H1 (cell line): Measurements from ENCODE around the gene RECK. TPM values are rescaled to one million over a fixed set of nuclear protein-coding genes. Genes with fewer than 3 reads are reported as not detected.

Source experiments
- CTCF ChIA-PET: fragments of 300-600 bp; sonication (Branson Sonifier 250); formaldehyde crosslinking; loops from one replicate; lab custom pipeline; 2021; ENCODE audit not compliant: partially characterized antibody; lab: Charles Lee
- POLR2A ChIA-PET: fragments of 300-600 bp; sonication (Branson Sonifier 250); formaldehyde crosslinking; loops from one replicate; lab custom pipeline; 2021; ENCODE audit warnings: inconsistent platforms; ENCODE audit not compliant: partially characterized antibody; lab: Charles Lee
- DNase-seq, 2 experiments: peaks; one replicate each; pipeline versions ENCODE4 v3.0.0 to v3.0.0-alpha.2; 2010 to 2022; ENCODE audit warnings: low spot score in 2 of 2, low read depth in 1 of 2, mixed read lengths in 1 of 2
- FAIRE-seq: peaks from 2 replicates; lab custom pipeline; 2011; peaks lifted over from hg19 to GRCh38; lab: Jason Lieb, UNC
- H2AFZ ChIP-seq: 2 replicates; pipeline ENCODE4 v1.8.1; 2012; ENCODE audit warnings: low read length, inconsistent platforms
- H2AK5ac ChIP-seq: 2 replicates; pipeline ENCODE4 v1.6.1; 2013; ENCODE audit warnings: low read depth, low read length
- H2BK120ac ChIP-seq: replicated peaks from 2 replicates; pipeline ENCODE3; 2013; ENCODE audit warnings: low read depth, low read length, inconsistent platforms
- H2BK12ac ChIP-seq: 2 replicates; pipeline ENCODE4 v1.6.1; 2013; ENCODE audit warnings: low read depth, low read length
- H2BK15ac ChIP-seq: 2 replicates; pipeline ENCODE4 v1.6.1; 2013; ENCODE audit warnings: low read length
- H2BK20ac ChIP-seq: 2 replicates; pipeline ENCODE4 v1.6.1; 2013; ENCODE audit warnings: low read length
- H2BK5ac ChIP-seq: 2 replicates; pipeline ENCODE4 v1.6.1; 2013; ENCODE audit warnings: low read depth, low read length
- H3K14ac ChIP-seq: 2 replicates; pipeline ENCODE4 v1.6.1; 2013; ENCODE audit warnings: inconsistent platforms; ENCODE audit not compliant: insufficient read length
- H3K18ac ChIP-seq: 2 replicates; pipeline ENCODE4 v1.6.1; 2013; ENCODE audit warnings: low read length; ENCODE audit errors: extremely low read depth
- H3K23ac ChIP-seq: 2 replicates; pipeline ENCODE4 v1.6.1; 2013; ENCODE audit warnings: inconsistent platforms; ENCODE audit not compliant: insufficient read length
- H3K23me2 ChIP-seq: 2 replicates; pipeline ENCODE4 v1.6.1; 2013; ENCODE audit warnings: low read depth, low read length
- H3K27ac ChIP-seq: 2 replicates; pipeline ENCODE4 v1.6.1; 2011; ENCODE audit warnings: low read depth, low read length, inconsistent platforms
- H3K27me3 ChIP-seq, 4 experiments: replicated peaks in 1 of 4; 1 replicate in 1 of 4; 2 replicates in 3 of 4; pipeline versions ENCODE4 v1.6.1 to v1.8.1; 2011 to 2013; ENCODE audit warnings: low read length in 3 of 4, mild to moderate bottlenecking in 3 of 4, inconsistent platforms in 2 of 4, mixed read lengths in 2 of 4, moderate library complexity in 1 of 4; ENCODE audit not compliant: control insufficient read depth in 3 of 4, insufficient read depth in 3 of 4; ENCODE audit errors: extremely low read depth in 1 of 4
- H3K36me3 ChIP-seq, 4 experiments: 2 replicates each; pipeline versions ENCODE4 v1.6.1 to v1.8.1; 2011 to 2013; ENCODE audit warnings: mild to moderate bottlenecking in 4 of 4, low read length in 3 of 4, moderate library complexity in 2 of 4, control low read depth in 1 of 4, inconsistent platforms in 1 of 4; ENCODE audit not compliant: insufficient read depth in 4 of 4, control insufficient read depth in 2 of 4
- H3K4ac ChIP-seq: replicated peaks from 2 replicates; pipeline ENCODE3; 2013; ENCODE audit warnings: low read length, low read depth, mixed read lengths, inconsistent platforms; ENCODE audit not compliant: insufficient read length
- H3K4me1 ChIP-seq, 4 experiments: replicated peaks in 1 of 4; 1 replicate in 1 of 4; 2 replicates in 3 of 4; pipeline versions ENCODE4 v1.6.1 to v1.8.1; 2011 to 2013; ENCODE audit warnings: low read length in 3 of 4, inconsistent platforms in 2 of 4, mixed read lengths in 1 of 4; ENCODE audit not compliant: insufficient read depth in 4 of 4, control insufficient read depth in 3 of 4
- H3K4me2 ChIP-seq, 2 experiments: 2 replicates each; pipeline versions ENCODE4 v1.6.1 to v1.8.1; 2011 to 2013; ENCODE audit warnings: low read depth in 2 of 2, low read length in 2 of 2, control low read depth in 1 of 2, inconsistent platforms in 1 of 2, mild to moderate bottlenecking in 1 of 2; ENCODE audit not compliant: insufficient read depth in 1 of 2
- H3K4me3 ChIP-seq, 4 experiments: fragments of 200-600, 300-600 bp in 1 of 4; sonication (generic), shearing (Covaris generic), sonication (Bioruptor Twin) in 1 of 4; 2 replicates each; pipeline versions ENCODE4 v1.5.1 to v1.8.1; 2011 to 2016; ENCODE audit warnings: low read length in 4 of 4, low read depth in 3 of 4, control low read depth in 2 of 4, inconsistent platforms in 2 of 4, mild to moderate bottlenecking in 2 of 4, mixed read lengths in 1 of 4, moderate library complexity in 1 of 4; ENCODE audit not compliant: insufficient read depth in 2 of 4; ENCODE audit errors: extremely low read depth in 1 of 4
- H3K56ac ChIP-seq: replicated peaks from 2 replicates; pipeline ENCODE3; 2013; ENCODE audit warnings: low read depth, mild to moderate bottlenecking, mixed read lengths, low read length, inconsistent platforms; ENCODE audit not compliant: insufficient read length
- H3K79me1 ChIP-seq: 2 replicates; pipeline ENCODE4 v1.6.1; 2013; ENCODE audit warnings: low read depth, low read length, control low read depth
- H3K79me2 ChIP-seq, 2 experiments: 2 replicates each; pipeline versions ENCODE4 v1.6.1 to v1.8.1; 2012 to 2013; ENCODE audit warnings: low read length in 2 of 2, mild to moderate bottlenecking in 2 of 2, inconsistent platforms in 1 of 2; ENCODE audit not compliant: insufficient read depth in 2 of 2, control insufficient read depth in 1 of 2
- H3K9ac ChIP-seq, 4 experiments: replicated peaks in 1 of 4; 1 replicate in 1 of 4; 2 replicates in 3 of 4; pipeline versions ENCODE4 v1.6.1 to v1.8.1; 2011 to 2013; ENCODE audit warnings: low read depth in 3 of 4, low read length in 3 of 4, control low read depth in 2 of 4, mild to moderate bottlenecking in 2 of 4, moderate library complexity in 2 of 4, inconsistent platforms in 1 of 4; ENCODE audit errors: extremely low read depth in 1 of 4
- H3K9me3 ChIP-seq, 2 experiments: 2 replicates each; pipeline versions ENCODE4 v1.6.1 to v1.8.1; 2012 to 2013; ENCODE audit warnings: mild to moderate bottlenecking in 2 of 2, moderate library complexity in 2 of 2, control low read depth in 1 of 2, inconsistent platforms in 1 of 2, low read depth in 1 of 2, low read length in 1 of 2, mixed read lengths in 1 of 2; ENCODE audit not compliant: insufficient read depth in 2 of 2
- H4K20me1 ChIP-seq, 2 experiments: replicated peaks in 1 of 2; 2 replicates each; pipeline versions ENCODE3 to v1.8.1; 2011 to 2013; ENCODE audit warnings: inconsistent platforms in 2 of 2, low read length in 2 of 2, mild to moderate bottlenecking in 1 of 2; ENCODE audit not compliant: insufficient read depth in 2 of 2, control insufficient read depth in 1 of 2
- H4K5ac ChIP-seq: 2 replicates; pipeline ENCODE4 v1.6.1; 2013; ENCODE audit warnings: low read length, low read depth, mixed read lengths, inconsistent platforms; ENCODE audit not compliant: insufficient read length
- H4K8ac ChIP-seq: 2 replicates; pipeline ENCODE4 v1.8.0; 2013; ENCODE audit warnings: mild to moderate bottlenecking, moderate library complexity, low read length, inconsistent platforms; ENCODE audit not compliant: insufficient read depth; ENCODE audit errors: extremely low read depth
- H4K91ac ChIP-seq: replicated peaks from 2 replicates; pipeline ENCODE3; 2013; ENCODE audit warnings: low read length, mixed read lengths, inconsistent platforms; ENCODE audit not compliant: insufficient read length
- EP300 ChIP-seq, 2 experiments: IDR thresholded peaks; 1 replicate in 1 of 2; 2 replicates in 1 of 2; pipeline ENCODE4 v1.6.1; 2011 to 2012; ENCODE audit warnings: low read depth in 2 of 2, low read length in 2 of 2, mild to moderate bottlenecking in 2 of 2, borderline replicate concordance in 1 of 2, inconsistent platforms in 1 of 2, moderate library complexity in 1 of 2
- GTF2F1 ChIP-seq: IDR thresholded peaks from 2 replicates; pipeline ENCODE4 v1.6.1; 2012; ENCODE audit warnings: low read depth, low read length, improper control_type of control experiment, borderline replicate concordance
- HDAC6 ChIP-seq: IDR thresholded peaks from one replicate; pipeline ENCODE4 v1.7.1; 2012; ENCODE audit warnings: low read depth, mild to moderate bottlenecking, inconsistent platforms, low read length, moderate library complexity
- JUND ChIP-seq: IDR thresholded peaks from 2 replicates; pipeline ENCODE4 v1.6.1; 2011; ENCODE audit warnings: mild to moderate bottlenecking, improper control_type of control experiment, low read length
- NRF1 ChIP-seq: IDR thresholded peaks from 2 replicates; pipeline ENCODE4 v1.6.1; 2011; ENCODE audit warnings: mild to moderate bottlenecking, low read depth, low read length, improper control_type of control experiment
- POLR2AphosphoS5 ChIP-seq: IDR thresholded peaks from 2 replicates; pipeline ENCODE4 v1.6.1; 2011; ENCODE audit warnings: low read depth, low read length
- SIRT6 ChIP-seq: IDR thresholded peaks from one replicate; pipeline ENCODE4 v1.7.1; 2012; ENCODE audit warnings: low read length, inconsistent platforms
- SP2 ChIP-seq: IDR thresholded peaks from 2 replicates; pipeline ENCODE4 v1.6.1; 2012; ENCODE audit warnings: mild to moderate bottlenecking, low read length, inconsistent platforms
- SRF ChIP-seq: IDR thresholded peaks from 2 replicates; pipeline ENCODE4 v1.6.1; 2011; ENCODE audit warnings: mild to moderate bottlenecking, low read depth, low read length, moderate library complexity
- TAF7 ChIP-seq: optimal IDR thresholded peaks from 2 replicates; pipeline ENCODE3; 2011; ENCODE audit warnings: low read depth, mild to moderate bottlenecking, inconsistent platforms, low read length, moderate library complexity, borderline replicate concordance
- TBP ChIP-seq: IDR thresholded peaks from 2 replicates; pipeline ENCODE4 v1.6.1; 2011; ENCODE audit warnings: low read depth, low read length, improper control_type of control experiment
- TEAD4 ChIP-seq: IDR thresholded peaks from 2 replicates; pipeline ENCODE4 v1.6.1; 2012; ENCODE audit warnings: low read depth, low read length, inconsistent platforms, mixed read lengths
- USF2 ChIP-seq: IDR thresholded peaks from 2 replicates; pipeline ENCODE4 v1.6.1; 2011; ENCODE audit warnings: low read length, improper control_type of control experiment
- WGBS, 2 experiments: shearing (Covaris generic) in 1 of 2; methylation state at CpG; one replicate each; pipeline versions ENCODE4 v1.1.6 to v1.1.7; 2013 to 2015; ENCODE audit warnings: low lambda C conversion rate in 2 of 2, mixed read lengths in 2 of 2, inconsistent platforms in 1 of 2, low coverage in 1 of 2, missing lambda C conversion rate in 1 of 2; ENCODE audit not compliant: insufficient replicate concordance in 2 of 2, insufficient coverage in 1 of 2, insufficient read length in 1 of 2; ENCODE audit errors: extremely low coverage in 1 of 2, missing lambda C conversion rate in 1 of 2; 5-methylcytosine and 5-hydroxymethylcytosine counted together
- polyA plus RNA-seq, 7 experiments: library from polyadenylated mRNA; depleted of rRNA in 3 of 7; stranded (reverse) in 5 of 7; unstranded in 2 of 7; fragments of >200 nt in 5 of 7; fragments of 200-250 nt in 2 of 7; gene quantifications; 1 replicate in 5 of 7; 2 replicates in 1 of 7; 4 replicates in 1 of 7; pipeline versions ENCODE4 v1.2.1 to v1.2.3, GENCODE V29; 2011 to 2013; ENCODE audit warnings: missing spikeins in 2 of 7, mixed read lengths in 2 of 7
- total RNA-seq: library from RNA; stranded (reverse); fragmentation: NEBNext Ultra II Directional; extraction: Animal tissue kit (Norgen Biotek cat#: 25700); gene quantifications from 2 replicates; pipeline ENCODE4 v1.2.1, GENCODE V29; 2021
- TF ChIP-seq, protein P1 (sequence below): IDR thresholded peaks from 2 replicates; pipeline ENCODE4 v1.6.1; 2012; ENCODE audit warnings: inconsistent platforms

Gene RECK
- total and polyA plus RNA-seq, 2 of the 8 experiments (the other 6 are each of a cell fraction or from before 2014, with no cell fraction given) = 5.4 to 9.8 TPM

DNA sequence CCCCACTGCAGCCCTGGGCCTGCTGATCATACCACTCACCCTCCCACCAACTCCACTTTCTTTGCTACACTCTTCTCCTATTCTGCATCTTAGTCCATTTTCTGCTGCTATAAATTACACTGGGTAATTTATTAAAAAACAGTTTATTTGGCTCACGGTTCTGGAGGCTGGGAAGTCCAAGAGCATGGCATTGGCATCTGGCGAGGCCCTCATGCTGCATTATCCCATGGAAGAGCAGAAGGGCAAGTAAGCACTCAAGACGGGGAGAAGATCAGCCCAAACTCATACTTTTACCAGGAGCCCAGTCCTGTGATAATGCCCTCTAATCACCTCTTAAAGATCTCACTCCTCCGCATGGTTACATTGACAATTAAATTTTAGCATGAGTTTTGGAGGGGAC lies 109.3 kb downstream of the RECK start:
- no peak overlapping the region for H2BK12ac ChIP-seq
- H4K8ac ChIP-seq = no peak overlapping the region
- H3K9ac ChIP-seq = no peak overlapping the region
- no peaks in the 10 kb centered on the region for H3K27me3 ChIP-seq
- no peak overlapping the region for H3K4me2 ChIP-seq
- DNase-seq (no peak), FAIRE-seq (no peak)
- ChIA-PET CTCF (interaction anchor here (5.3 kb wide), 1 partner anchor 19 kb away, joined by 48 read pairs; no protein-coding TSS in a partner anchor), POLR2A (interaction anchor here (0.8 kb wide), 1 partner anchor 44 kb away, joined by 3 read pairs; no protein-coding TSS in a partner anchor)
- H3K9me3 ChIP-seq = peaks cover 0 to 7% of the 10 kb centered on the region in 2 experiments; a peak in 2 of 4 replicates
- H3K56ac ChIP-seq = no peak overlapping the region
- H3K79me2 ChIP-seq = no peaks in the 10 kb centered on the region
- H3K23ac ChIP-seq = no peak overlapping the region
- peaks cover 0 to 4% (median 0%) of the 10 kb centered on the region in 4 experiments; a peak in 1 of 7 replicates for H3K4me1 ChIP-seq
- no peak overlapping the region for H2BK15ac ChIP-seq
- H3K79me1 ChIP-seq = no peaks in the 10 kb centered on the region
- WGBS, 2 experiments = 84% methylated on average over 4 of the region's 4 CpGs; no CpG with 5 or more reads in 1 of the 2 experiments
- H2BK5ac ChIP-seq = no peak overlapping the region
- no peak overlapping the region for H3K4me3 ChIP-seq
- no peaks in the 10 kb centered on the region; a peak in 1 of 8 replicates for H3K36me3 ChIP-seq
- no peak overlapping the region for H2AFZ ChIP-seq
- no peak overlapping the region for H3K27ac ChIP-seq
- peaks cover 4% of the 10 kb centered on the region; the same call in 1 of the 2 replicates for H3K23me2 ChIP-seq
- H2AK5ac ChIP-seq = no peak overlapping the region
- H2BK20ac ChIP-seq = no peak overlapping the region
- no peak overlapping the region for H2BK120ac ChIP-seq
- no peak overlapping the region for H4K5ac ChIP-seq
- peaks cover 0 to 4% of the 10 kb centered on the region in 2 experiments for H4K20me1 ChIP-seq
- H3K4ac ChIP-seq = no peak overlapping the region
- no peak overlapping the region for H3K18ac ChIP-seq
- H4K91ac ChIP-seq = no peak overlapping the region
- H3K14ac ChIP-seq = no peak overlapping the region
- TF ChIP-seq POLR2AphosphoS5 (no peak), HDAC6 (no peak), SIRT6 (no peak), TAF7 (no peak), USF2 (no peak), GTF2F1 (no peak), EP300 (IDR thresholded peaks at IDR 0.05; ENCODE audit: borderline replicate concordance in 1 of 2, low read depth in 2 of 2, low read length in 2 of 2) (no peak), TEAD4 (no peak), SP2 (no peak), SRF (no peak), NRF1 (no peak), JUND (no peak), TBP (no peak)
- TF ChIP-seq, protein P1, sequence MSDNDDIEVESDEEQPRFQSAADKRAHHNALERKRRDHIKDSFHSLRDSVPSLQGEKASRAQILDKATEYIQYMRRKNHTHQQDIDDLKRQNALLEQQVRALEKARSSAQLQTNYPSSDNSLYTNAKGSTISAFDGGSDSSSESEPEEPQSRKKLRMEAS = no peak
